Fibroblast of lung (primary cell): ENCODE measurements around the gene BTF3.

ENCODE experiments used
- CTCF ChIP-seq, 2 donors: IDR thresholded peaks in 1 of 2; conservative IDR thresholded peaks in 1 of 2; 1 replicate in 1 of 2; 2 replicates in 1 of 2; pipeline ENCODE4 v1.5.1; 2011 to 2012; ENCODE audit warnings: low read length in 2 of 2, control low read depth in 1 of 2, inconsistent platforms in 1 of 2, low read depth in 1 of 2, mild to moderate bottlenecking in 1 of 2
- EZH2 ChIP-seq: IDR thresholded peaks from 2 replicates; pipeline ENCODE4 v1.5.1; 2012; ENCODE audit warnings: low read length, control low read depth, mild to moderate bottlenecking; ENCODE audit errors: missing control alignments

GRCh38 chr5:73451224-73452130 is 46.8 kb upstream of the BTF3 start:
- peak; percentile 57 to 72 for TF ChIP-seq CTCF (conservative IDR thresholded peaks at IDR 0.05 in 1 of 2, IDR thresholded peaks at IDR 0.05 in 1 of 2; ENCODE audit: low read depth in 1 of 2, low read length in 2 of 2)
- TF ChIP-seq EZH2, result no peak
